TTC549 (cell line): Measurements from ENCODE around the gene ITGAV.

Experiments
- FAIRE-seq: peaks from 2 replicates; lab custom pipeline; 2012; peaks lifted over from hg19 to GRCh38; lab: Jason Lieb, UNC

The ITGAV gene

GRCh38 chr2:186718122-186718521 lies 128.3 kb downstream of the ITGAV start:
- FAIRE-seq = no peak

GRCh38 chr2:186718903-186719302 lies 129.0 kb downstream of the ITGAV start:
- FAIRE-seq = peak; percentile 54

- FAIRE-seq = no peak
Measured at GRCh38 chr2:186721956-186722355, 132.1 kb downstream of the ITGAV start.

GRCh38 chr2:186724736-186725135 lies 134.9 kb downstream of the ITGAV start:
- FAIRE-seq = no peak

GRCh38 chr2:186725783-186726182 lies 135.9 kb downstream of the ITGAV start:
- FAIRE-seq = no peak

GRCh38 chr2:186726938-186727337 lies 137.1 kb downstream of the ITGAV start:
- no peak for FAIRE-seq

GRCh38 chr2:186728631-186729030 lies 138.8 kb downstream of the ITGAV start:
- peak; percentile 3 for FAIRE-seq
